ENCODE data around the gene CTXND2.
"Not testable (repeated sequence)": the region's sequence is repeated elsewhere in the genome, so short reads cannot be mapped to it uniquely, and the experiment has no call there.

Gene CTXND2

DNA sequence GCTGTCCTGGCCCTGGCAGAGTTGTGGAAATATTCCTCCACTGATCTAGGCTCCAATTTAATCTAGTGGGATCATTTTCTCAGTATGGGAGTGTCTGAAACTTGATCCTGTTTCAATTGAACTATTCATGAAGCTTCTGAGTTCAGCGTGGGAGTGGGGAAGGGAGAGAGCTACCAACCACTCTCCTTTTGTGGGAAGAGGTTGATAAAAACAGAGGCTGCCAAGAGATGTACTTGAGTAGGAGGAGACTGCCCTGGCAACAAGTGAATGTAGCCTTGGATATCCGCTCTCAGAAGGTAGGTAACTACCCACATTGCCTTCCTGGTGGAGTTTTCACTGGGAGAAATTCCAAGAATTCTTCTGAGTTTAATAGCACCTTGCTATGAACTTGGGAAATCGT, at the start of gene CTXND2:
Gene CTXND2 (plus strand): TSS at position 119 of the 400 bp plus-strand sequence. CDS start 25,179 bp downstream, outside the sequence.
- no peak for DNase-seq (ENCODE audit: low read depth in 2 of 2, low spot score in 1 of 2)

GRCh38 chr1:150840850-150841249, 46.1 kb upstream of the CTXND2 start:
- DNase-seq (ENCODE audit: low read depth in 2 of 2, low spot score in 1 of 2) = not testable (repeated sequence)

GRCh38 chr1:150841626-150842025, 45.3 kb upstream of the CTXND2 start:
- DNase-seq (ENCODE audit: low read depth in 2 of 2, low spot score in 1 of 2) = no peak

GRCh38 chr1:150842343-150842742, 44.6 kb upstream of the CTXND2 start:
- DNase-seq (ENCODE audit: low read depth in 2 of 2, low spot score in 1 of 2) = no peak

DNA sequence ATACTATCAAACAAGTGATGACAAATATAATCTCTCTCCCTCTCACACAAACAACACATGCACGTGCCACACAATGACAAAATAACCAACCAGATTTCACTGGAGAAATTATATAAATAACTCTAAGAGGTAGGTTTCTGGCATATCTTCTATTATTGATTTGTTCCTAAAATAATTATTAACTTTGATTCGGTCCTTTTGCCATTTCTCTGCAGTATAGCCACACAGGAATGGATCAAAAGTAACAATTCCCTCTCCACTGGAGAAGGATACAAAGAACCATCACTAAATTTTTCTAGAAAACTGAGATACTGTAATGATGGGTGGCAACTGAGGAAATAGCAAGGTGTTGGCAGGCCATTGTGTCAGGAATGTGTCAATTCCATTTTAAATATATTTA, 44.0 kb upstream of the CTXND2 start:
- no peak for DNase-seq (ENCODE audit: low read depth in 2 of 2, low spot score in 1 of 2)

DNA sequence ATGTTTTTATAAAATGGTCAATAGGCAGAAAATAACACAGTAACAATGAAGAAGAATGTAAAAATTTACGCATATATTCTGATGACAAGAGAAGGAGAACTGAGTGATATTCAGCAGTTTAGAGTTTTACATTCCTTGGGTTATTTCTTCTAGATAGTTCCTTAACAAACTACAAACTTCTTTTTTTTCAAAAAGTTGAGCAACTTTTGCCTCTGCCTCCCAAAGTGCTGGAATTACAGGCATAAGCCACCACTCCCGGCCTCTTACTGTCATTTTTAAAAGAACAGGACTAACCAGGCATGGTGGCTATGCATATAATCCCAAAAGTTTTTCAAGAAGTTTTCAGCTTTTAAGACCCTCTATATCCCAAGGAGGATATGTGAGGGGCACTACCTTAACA, 43.5 kb upstream of the CTXND2 start:
- DNase-seq (ENCODE audit: low read depth in 2 of 2, low spot score in 1 of 2) = no peak

GRCh38 chr1:150846473-150847146, 40.3 kb upstream of the CTXND2 start:
- no peak for DNase-seq (ENCODE audit: low read depth in 2 of 2, low spot score in 1 of 2)

- not testable (repeated sequence) for DNase-seq (ENCODE audit: low read depth in 2 of 2, low spot score in 1 of 2)
Measured at GRCh38 chr1:150850801-150851362, 36.1 kb upstream of the CTXND2 start.

DNA sequence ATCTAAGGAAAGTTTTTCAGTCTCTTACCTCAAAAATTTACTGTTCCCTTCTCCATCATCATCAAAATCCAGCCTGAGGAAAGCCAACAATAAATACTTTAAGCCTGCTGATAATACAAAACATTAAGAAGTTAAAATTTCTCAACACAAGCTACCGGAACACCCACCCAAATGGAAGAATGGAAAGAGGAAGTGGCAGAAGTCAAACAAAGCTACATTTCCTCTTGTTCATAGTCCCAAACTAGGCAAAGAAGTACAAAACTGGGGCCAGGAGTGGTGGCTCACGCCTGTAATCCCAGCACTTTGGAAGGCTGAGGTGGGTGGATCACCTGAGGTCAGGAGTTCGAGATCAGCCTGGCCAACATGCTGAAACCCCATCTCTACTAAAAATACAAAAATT, 34.2 kb upstream of the CTXND2 start:
- not testable (repeated sequence) for DNase-seq (ENCODE audit: low read depth in 2 of 2, low spot score in 1 of 2)

DNA sequence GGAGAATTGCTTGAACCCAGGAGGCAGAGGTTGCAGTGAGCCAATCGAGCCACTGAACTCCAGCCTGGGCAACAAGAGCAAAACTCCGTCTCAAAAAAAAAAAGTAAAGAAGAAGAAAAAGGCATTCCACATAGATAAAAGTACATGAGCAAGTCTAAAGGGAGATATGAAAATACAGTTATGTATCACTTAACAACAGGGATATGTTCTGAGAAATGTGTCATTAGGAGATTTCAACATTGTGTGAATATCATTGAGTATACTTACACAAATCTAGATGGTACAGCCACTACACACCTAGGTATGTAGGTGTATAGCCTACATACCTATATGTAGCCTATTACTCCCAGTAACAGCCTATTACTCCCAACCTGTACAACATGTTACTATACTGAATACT, 23.2 kb upstream of the CTXND2 start:
- no peak for DNase-seq (ENCODE audit: low read depth in 2 of 2, low spot score in 1 of 2)

DNA sequence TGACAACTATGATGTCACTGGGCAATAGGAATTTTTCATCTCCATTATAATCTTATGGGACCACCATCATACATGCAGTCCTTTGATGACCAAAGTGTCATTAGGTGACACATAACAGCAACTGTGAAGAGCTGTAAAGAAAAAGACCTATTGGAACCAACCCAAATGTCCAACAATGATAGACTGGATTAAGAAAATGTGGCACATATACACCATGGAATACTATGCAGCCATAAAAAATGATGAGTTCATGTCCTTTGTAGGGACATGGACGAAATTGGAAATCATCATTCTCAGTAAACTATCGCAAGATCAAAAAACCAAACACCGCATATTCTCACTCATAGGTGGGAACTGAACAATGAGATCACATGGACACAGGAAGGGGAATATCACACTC, 22.7 kb upstream of the CTXND2 start:
- not testable (repeated sequence) for DNase-seq (ENCODE audit: low read depth in 2 of 2, low spot score in 1 of 2)

- DNase-seq (ENCODE audit: low read depth in 2 of 2, low spot score in 1 of 2) = no peak
Measured at GRCh38 chr1:150869683-150870082, 17.3 kb upstream of the CTXND2 start.

- no peak for DNase-seq (ENCODE audit: low read depth in 2 of 2, low spot score in 1 of 2)
Measured at GRCh38 chr1:150872572-150872971, 14.4 kb upstream of the CTXND2 start.

- no peak for DNase-seq (ENCODE audit: low read depth in 2 of 2, low spot score in 1 of 2)
Measured at GRCh38 chr1:150873521-150873920, 13.4 kb upstream of the CTXND2 start.

DNA sequence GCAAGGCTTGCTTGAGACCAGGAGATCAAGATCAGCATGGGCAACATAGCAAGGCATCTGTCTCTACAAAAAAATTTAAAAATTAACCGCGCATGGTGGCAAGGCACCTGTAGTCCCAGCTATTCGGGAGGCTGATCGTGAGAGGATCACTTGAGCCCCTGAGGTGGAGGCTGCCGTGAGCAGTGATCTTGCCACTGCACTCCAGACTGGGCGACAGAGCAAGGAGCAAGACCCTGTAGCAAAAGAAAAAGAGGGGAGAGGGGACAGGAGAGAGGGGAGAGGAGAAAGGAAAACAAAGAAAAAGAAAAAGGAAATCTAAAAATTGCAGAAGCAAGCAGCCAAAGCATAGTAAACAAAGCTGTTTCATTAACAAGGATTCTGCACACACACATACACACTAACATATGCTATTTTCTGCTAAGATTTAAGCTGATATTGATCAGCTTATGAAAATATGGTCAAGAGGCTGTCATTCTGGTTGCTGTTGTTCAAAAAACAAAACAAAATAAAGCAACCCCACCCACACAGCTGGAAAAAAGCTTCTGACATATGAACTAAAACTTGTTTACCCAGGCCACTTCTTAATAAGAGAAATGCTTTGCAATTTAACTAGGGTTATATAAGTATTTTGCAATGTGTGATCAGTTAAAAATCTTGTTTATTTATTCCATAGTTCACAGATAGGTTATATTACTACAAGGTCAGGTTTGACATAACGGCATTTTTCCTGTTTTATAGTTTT, 12.3 kb upstream of the CTXND2 start:
- no peak for DNase-seq (ENCODE audit: low read depth in 2 of 2, low spot score in 1 of 2)

- no peak for DNase-seq (ENCODE audit: low read depth in 2 of 2, low spot score in 1 of 2)
Measured at GRCh38 chr1:150875197-150876118, 11.5 kb upstream of the CTXND2 start.

- no peak for DNase-seq (ENCODE audit: low read depth in 2 of 2, low spot score in 1 of 2)
Measured at GRCh38 chr1:150876119-150876454, 10.8 kb upstream of the CTXND2 start.

- not testable (repeated sequence) for DNase-seq (ENCODE audit: low read depth in 2 of 2, low spot score in 1 of 2)
Measured at GRCh38 chr1:150878931-150879330, 8.0 kb upstream of the CTXND2 start.

- no peak for DNase-seq (ENCODE audit: low read depth in 2 of 2, low spot score in 1 of 2)
Measured at GRCh38 chr1:150881331-150882070, 5.4 kb upstream of the CTXND2 start.

DNA sequence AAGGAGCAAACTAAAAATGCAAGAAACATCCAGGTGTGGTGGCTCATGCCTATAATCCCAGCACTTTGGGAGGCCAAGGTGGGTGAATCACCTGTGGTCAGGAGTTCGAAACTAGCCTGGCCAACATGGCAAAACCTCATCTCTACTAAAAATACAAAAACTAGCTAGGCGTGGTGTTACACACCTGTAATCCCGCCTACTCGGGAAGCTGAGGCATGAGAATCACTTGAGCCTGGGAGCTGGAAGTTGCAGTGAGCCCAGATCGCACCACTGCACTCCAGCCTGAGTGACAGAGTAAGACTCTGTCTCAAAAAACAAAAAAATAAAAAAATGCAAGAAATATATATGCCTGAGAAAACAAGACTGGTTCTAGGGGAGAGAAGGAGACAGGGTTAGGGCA, 3.8 kb upstream of the CTXND2 start:
- not testable (repeated sequence) for DNase-seq (ENCODE audit: low read depth in 2 of 2, low spot score in 1 of 2)

GRCh38 chr1:150888727-150889126, 1.8 kb downstream of the CTXND2 start:
- DNase-seq (ENCODE audit: low read depth in 2 of 2, low spot score in 1 of 2) = no peak

All from stimulated activated CD8-positive, alpha-beta memory T cell treated with anti-CD3 and anti-CD28 coated beads, Interleukin-4, amount 100 ng/mL, for 1 hour (primary cell).